GM21786 (cell line): Measurements from ENCODE around the gene JDP2.
A peak's percentile ranks its signal among the peaks of the same experiment; 100 is the strongest.

Experiments
- ATAC-seq: cut with Tn5 transposase; IDR thresholded peaks from one replicate; pipeline ENCODE4 v1.9.1; 2021; ENCODE audit not compliant: unreplicated experiment

JDP2 gene

DNA sequence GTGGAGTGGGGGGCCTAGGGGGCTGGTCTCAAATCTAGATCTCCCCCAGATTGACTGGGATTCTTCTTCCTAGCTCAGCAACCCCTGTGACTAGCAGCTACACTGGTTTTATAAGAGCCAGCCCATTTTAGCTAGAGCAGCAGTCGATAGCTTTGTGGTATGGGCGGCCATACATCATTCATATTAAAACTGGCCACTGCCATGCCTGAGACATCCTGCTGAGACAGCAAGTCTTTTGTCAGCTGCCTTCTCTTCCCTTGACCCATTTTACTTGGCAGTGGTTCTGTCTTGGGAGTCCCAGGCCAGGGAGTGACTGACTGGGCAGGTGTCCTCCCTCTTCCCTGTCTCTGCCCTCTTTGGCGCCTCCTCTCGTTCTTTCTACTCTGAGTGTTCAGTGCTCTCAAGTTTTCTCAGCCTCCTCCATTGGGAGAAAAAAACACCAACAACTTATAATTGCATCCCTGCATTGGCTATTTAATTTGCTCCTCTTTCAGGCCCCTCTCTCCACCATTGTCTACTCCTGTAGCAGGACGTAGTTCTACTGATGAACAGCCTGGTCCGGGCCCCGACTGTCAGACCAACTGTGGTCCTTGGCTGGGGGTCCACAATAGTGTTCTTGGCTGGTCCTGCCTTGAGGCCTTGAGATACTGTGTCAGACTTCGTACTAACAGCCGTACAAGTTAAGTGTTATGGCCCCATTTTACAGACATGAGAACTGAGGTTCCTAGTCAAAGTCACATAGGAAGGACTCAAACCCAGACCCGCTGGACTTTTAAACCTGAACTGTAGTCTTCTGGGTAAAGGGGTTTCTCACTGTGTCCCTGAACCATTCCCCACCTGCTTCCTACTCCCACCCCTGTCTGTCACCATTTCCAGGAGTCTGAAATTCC is 18.3 kb upstream of the JDP2 start:
- no peak for ATAC-seq

DNA sequence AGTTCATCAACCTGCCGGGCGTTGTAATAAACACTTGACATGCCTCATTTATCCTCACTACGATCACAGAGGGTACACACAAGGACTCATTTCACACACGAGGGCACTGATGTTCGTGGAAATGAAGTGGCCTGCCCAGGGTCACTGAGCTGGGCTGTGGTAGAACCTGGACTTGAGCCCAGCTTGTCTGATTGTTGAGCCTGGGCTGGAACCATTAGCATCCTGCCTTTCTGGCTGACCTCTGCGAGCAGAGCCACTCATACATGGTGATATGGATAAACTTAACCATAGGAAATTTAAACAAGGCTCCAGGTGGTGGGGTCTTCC is 16.6 kb upstream of the JDP2 start:
- no peak for ATAC-seq

DNA sequence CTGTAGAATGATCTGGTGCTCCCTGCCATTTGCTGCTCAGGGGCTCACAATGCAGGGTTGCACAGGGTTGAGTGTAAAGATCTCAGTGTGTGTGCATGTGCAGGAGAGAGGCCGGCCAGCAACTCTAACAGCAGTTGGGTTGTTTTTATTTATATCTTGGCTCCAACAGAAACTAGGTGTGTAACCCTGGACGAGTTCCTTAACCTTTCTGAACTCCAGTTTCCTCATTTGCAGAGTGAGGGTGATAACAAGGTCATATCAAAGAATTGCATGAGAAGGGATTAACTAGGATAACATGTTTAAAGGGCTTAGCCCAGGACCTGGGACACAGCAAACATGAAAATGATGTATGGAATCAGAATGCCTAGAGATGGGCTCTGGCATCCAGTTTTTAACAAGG is 14.8 kb upstream of the JDP2 start:
- no peak for ATAC-seq

DNA sequence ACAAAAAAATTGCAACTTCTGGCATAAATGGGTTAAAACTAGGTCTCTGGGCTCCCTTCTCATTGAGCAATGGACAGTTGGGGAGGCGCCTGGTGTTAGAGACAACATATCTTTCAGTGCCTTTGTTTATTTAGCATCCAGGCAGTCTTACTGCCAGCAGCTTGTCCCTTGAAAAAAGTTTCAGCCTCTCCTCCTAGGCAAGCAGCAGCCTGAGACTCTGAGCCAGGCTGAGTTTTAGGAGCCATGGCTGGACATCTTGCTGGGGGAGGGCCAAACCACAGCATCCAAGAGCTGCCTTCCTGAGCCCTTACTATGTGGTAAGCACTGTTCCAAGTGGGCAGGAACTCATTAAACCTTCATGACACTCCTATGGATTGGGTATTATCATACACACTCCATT is 10.1 kb upstream of the JDP2 start:
- ATAC-seq, result no peak

DNA sequence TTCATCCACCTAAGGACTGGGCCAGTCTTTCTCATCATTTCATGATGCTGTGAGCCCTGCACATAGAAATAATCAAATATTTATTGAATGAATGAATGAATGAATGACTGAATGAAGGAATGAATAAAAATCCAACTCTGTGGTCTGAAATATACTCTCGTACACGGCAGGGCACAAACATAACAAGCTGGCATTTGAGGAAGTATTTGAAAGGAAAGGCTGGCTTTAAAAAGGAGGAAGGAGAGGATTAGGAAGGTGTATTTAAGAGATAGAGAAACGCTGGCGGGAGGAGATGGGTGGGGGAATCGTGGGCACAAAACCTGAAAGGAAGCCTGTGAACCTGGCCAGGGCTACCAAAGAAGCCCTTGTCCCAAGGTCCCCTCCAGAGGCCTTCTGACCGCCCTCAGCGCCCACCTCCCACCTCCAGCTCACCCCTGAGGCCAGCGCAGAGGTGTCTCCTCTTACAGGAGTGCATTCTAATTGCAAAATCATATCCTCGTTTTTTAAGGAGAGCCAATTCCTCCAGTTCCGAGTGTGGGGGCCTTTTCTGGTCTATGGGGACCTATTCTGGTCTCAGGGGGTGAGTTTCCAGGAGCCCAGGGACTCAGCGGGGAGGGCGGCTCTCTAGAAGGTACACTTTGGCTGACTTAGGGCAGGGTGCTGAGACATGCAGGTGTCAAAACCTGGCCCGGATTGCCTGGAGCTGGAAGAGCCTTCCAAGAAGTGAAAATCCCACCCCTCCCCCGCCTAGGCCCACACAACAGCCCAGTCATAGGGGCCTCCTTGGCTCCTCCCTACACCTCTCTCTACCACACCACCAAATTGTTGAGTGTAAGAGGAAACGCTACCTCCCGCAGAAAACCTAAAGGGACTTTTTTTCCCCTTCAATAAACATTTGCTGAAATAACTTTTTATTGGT is 8.7 kb upstream of the JDP2 start:
- ATAC-seq, result peak; percentile 89

DNA sequence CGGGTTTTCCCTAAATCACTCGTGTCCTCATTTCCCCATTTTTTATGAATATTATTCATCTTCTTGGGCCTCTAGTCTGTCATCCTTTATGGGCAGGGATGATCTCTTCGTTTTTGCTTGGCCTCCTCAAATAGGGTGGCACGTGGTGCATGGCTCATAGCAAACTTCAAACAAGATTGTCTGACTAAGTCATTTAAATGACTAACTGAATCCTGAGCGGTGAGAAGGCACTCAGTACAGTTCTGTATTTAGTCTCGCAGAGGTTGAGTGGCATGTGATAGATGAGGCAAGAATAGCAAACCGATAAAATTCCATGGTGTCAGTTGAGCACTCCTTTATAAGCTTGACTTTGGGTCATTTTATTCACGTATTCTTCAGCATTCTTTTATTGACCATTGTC is 5.7 kb upstream of the JDP2 start:
- ATAC-seq, result no peak

DNA sequence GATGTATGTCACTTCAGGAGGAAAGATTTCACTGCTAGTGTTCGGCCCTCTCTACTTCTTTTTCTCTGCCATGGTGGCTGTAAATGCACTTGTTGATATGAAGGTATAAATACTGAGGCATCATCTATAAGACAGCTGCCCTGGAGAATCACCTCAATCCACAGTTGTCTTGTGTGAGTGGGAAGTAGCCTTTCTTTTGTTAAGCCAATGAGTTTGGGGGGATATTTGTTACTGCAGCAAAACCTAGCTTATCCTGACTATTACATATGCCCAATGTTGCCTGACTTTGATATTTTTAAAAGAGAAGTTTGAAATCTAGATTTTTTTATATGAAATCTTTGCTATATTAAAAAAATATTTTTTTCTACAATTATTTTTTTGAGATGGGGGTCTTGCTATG is 3.3 kb upstream of the JDP2 start:
- no peak for ATAC-seq

DNA sequence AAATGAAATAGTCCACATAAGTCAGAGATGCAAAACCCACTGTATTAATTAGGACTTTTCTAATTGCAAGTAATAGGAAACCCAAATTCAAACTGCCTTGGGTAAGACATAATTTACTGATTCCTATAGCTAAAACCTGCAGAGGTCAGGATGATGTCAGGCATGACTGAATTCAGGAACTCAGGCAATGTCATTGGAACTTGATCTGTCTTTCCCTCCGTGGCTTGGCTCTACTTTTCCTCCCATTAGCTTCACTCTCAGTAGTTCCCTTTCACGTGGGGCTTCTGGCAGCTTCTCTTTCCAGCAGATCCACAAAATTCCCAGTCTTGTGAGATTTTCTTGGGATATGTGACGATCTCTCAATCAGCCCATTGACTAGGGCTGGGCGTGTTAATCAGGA is 2.4 kb upstream of the JDP2 start:
- no peak for ATAC-seq

DNA sequence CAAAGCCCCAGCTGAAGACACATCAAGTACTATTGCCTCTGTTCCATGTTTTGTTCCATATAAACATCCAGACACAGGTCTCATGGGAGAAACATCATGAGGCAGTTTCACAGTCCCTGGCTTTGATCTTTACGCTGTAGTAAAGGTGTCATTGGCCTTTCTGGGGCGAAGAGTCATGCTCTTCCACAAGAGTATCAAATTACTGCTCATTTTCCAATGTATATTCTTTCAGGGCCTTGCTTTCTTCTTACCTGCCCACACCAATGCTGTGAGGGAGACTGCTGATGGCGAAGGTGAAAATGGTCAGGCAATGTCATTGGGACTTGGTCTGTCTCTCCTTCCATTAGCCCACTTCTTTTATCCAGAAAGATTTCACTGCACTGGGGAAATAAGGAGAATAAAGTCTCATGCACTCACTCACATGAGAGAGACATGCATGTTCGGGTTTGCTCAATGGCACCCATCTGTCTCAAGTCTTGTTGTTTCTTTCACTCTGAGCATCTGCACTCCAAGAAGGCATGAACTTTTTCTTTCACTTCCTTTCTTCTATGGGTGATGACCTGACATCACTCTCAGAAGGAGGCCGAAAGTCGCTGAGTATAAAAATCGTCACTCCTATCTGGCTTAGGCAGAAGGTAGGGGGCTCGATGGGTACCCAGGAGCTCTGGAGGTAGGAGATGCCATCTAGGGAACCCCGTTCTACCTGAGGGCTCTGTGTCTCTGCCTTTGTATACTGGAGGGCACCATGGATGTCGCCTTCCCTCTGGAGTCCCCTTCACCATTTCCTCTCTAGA is 1.3 kb upstream of the JDP2 start:
- peak; percentile 59 for ATAC-seq

DNA sequence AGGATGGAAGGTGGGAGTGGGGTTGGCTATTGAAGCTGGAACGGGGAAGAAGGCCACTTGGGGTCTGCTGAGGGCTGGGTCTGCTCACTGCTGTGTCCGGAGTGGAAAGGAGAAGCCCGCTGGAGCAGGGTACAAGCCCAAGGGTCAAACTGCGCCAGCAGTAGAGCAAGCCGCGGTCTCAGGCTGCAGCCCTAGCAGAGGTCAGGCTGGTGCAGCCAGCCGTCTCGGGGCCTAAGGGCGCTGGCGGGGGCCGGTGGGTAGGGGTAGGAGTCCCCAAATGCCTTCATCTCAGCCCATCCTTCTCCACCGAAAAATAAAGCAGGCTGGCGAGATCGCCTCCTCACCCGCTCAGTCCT is 718 bp upstream of the JDP2 start:
- ATAC-seq, result no peak

DNA sequence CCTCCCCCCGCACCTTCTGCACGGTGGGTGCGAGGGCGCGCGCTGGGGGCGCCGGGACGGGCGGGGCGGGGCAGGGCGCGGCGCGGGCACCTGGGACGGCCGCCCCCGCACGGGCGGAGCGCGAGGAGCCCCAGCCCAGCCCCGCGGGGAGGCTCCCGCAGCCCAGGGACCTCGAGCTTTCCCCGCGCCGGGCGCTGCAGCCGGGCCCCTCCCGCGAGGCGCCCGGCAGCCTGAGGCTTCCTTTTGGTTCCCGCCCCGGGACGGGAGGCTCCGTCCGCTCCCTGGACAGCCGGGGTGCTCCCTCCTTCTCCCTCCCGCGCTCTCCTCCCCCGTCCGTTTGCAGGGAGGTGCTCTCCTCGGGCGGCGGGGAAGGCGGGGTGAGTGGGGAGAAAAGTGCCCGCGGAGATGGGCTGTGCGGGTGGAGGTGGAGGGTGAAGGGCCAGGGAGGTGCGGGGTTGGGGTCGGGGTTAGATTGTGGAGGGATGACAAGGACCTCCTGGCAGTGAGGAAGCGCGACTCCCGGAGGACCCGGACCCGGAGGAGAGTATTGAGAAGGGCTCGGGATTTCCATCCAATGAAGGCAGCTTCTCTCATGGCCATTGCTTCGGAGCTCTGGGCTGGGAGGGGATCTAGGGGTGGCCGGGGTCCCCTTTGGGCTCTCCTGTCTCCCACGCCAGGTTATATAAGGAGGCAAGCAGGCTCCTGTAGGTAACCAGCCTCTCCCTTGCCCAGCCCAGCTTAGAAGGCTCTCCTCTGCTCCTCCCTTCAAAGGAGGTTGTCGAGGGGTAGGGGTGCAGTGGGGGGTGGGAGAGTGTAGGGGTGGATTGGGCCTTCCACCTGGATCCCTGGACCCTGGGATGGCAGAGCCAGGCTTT is 645 bp downstream of the JDP2 start:
- no peak for ATAC-seq

DNA sequence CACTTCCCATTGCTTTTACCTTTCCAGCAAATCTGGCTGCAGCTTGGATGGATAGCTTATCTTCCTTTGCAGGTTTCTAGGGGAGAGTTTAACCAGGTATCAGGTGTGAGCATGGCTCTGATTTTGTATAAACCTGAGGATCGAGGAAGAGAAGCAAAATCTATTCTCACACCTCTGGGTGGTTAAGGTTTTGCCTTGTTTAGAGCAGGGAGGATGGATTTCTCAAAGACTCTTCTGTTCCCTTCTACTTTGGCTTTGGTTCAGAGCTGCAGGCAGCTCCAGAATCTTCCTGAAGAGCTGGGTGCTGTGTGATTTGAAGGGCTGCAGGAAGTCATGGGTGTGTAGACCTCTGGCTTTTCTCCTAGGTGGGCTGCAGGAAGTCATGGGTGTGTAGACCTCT is 1.7 kb downstream of the JDP2 start:
- ATAC-seq, result no peak

DNA sequence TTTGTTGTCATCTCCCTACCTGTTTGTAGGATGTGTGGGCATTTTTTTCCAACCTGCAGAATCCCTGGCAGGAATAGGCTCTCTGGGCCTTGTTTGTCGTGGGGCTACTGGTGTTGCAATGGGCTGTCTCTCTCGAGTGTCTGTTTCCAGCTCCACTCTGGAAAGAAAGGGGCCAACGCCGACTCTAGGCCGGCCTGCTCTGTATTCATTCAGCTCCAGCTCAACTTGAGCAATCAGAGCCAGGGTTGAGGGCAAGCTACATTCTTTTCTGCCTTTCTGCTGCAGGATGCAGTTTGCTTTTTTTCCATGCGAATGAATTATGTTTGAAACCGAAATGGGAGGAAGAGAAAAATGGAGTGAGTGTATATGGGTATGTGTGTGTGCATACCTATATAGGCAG is 2.3 kb downstream of the JDP2 start:
- ATAC-seq, result no peak

DNA sequence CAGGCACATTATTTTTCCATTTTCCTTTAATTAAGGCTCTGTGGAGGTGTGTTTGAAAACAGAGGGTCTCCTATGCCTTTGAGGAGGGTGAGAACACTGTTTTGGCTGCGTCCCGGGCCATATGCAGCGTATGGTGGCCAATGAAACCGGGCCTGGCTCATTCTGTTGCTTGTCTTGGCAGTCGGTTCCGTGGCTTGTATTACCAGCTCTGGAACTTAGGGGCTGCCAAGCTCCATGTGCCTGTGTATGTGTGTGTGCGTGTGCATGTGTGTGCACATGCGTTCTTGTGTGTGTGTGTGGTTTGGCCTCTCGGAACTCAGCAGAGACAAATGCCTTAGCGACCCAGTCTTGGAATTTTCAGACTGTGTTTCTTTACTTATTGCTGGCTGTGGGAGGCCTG is 2.7 kb downstream of the JDP2 start:
- ATAC-seq, result no peak

DNA sequence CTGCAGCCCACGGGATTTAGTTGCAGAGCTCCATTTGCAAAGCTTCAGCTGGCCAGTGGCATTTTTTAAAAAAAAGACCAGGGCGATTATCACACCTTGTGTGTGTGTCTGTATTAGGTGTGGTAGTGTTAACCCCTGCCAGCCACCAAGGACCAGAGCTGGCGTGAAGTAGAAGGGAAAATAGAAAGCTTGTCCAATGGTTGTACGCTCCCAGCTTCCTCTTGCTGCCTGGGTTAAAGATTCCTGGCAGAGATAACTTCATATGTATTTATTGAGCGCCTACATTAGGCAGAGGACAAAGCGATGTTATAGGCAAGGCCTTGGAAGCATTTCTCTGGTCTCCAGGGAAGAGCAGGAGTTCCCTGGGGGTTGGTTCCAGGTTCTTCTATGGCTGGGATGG is 3.2 kb downstream of the JDP2 start:
- no peak for ATAC-seq

DNA sequence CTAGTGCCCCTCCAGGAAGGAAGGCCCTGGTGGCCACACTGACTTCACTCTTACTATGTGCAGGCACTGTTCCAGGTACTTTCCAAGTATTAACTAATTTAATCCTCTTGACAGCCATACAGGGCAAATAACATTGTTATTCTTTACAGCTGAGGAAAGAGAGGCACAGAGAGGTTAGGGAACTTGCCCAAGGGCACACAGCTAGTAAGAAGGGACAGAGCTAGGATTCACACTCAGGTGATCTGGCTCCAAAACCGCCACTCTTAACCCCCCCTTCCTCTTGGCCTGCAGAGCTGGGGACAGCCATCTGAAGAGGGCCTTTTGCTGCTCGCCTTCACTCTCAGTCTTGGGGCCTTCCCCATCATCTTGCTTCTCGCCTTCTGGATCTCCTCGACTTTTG is 4.0 kb downstream of the JDP2 start:
- no peak for ATAC-seq

DNA sequence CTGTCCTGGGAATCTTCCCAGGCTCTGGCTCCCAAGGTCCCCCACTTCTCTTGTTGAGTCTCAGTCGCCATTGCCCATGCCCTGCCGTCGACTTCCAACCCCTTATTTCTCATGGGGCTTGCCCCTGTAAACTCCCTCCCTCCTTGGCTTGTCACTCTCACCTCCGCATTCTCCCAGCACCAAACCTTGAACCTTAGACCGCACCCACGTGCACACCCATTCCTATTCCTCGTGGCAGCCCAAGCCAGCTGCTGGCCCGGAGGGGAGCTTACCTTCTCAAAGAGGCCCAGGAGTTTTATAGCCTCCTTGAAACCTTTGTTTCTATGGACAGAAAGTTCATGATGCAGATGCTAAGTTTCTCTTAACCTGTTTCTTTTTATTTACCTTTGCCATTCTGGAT is 4.6 kb downstream of the JDP2 start:
- ATAC-seq, result no peak

DNA sequence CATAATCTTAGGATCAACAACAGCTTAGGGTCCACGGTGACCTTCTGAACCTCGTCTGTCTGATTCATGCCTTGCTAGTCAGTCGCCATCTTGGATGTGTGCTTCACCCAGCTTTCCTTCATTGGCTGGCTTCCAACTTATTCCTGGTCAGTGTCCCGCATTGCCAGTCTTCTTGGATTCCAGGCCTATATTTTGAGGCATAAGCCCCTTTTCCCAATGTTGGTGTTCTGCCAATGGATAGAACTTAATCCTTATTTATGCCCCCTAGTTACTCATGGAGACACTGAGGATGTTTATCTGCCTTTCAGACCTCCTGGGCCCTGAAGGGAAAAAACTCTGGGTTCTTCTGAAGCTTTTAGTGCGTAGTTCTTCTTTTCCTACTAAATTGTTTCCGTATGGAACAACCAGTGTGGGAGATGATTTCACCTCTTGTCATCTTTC is 5.8 kb downstream of the JDP2 start:
- ATAC-seq, result no peak

DNA sequence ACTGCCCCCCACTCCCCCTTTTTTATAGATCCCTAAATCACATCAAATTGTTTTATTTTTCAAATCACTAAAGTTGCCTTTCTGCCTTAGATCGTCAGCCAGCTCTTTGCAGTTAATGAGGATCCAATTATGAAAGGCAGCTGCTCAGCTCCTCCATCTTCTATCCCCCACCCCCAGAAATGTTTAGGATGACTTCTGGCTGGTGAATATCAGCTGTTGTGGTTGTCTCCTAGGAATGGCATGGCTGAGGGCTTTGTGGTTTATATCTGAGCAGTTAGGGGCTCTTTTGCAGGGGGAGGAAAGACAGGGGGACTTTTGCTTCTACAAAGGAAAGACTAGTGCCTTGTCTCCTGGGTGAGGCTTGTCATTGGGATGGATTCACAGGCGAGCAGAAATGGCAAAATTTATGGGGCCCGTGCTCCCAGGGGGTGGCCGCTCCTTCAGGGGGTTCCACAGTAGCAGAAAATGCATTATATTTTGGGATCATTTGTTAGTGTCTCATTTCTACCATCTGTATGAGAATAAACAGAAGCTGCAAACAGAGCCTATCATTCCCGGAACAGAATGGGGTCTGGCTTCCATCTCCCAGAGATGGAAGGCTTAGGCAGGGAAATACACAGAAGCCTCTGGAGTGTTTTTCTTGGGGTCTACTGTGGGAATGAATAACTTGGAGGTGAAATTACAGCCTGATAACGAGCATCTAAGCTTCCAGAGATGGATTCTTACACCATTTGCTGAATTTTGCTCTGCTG is 6.5 kb downstream of the JDP2 start:
- no peak for ATAC-seq

DNA sequence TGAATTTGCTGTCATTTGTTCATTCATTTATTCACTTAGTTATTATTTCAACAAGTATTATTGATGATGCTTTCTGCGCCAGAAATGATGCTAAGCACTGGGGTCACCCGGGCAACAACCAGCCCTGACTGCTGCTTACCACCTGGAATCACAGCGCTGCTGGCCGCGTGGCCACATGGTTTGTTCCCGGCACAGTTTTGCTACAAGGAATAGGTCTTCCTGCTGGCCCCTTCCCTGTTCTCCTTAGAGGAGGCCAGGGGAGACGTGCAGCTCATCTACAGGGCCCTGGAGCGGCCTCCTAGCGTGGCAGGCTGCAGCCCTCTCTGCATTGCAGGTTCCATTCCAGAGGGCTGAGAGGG is 7.0 kb downstream of the JDP2 start:
- no peak for ATAC-seq
